GM23338 (cell line): Measurements from ENCODE around the gene ENTHD1. TPM values are rescaled to one million over a fixed set of nuclear protein-coding genes. Genes with fewer than 3 reads are reported as not detected.

ENCODE experiments used
- ATAC-seq: fragments of 200-7000 bp; cut with Tn5 transposase; 3 replicates; pipeline ENCODE4 v1.9.1; 2020
- DNase-seq: peaks from one replicate; pipeline ENCODE4 v3.0.0-alpha.2; 2015; ENCODE audit warnings: low spot score
- H2AFZ ChIP-seq: fragments of 200-600 bp; sonication (generic); 2 replicates; pipeline ENCODE4 v1.8.0; 2016; ENCODE audit warnings: antibody characterized with exemption, mild to moderate bottlenecking, moderate library complexity
- H3F3A ChIP-seq: fragments of 200-600 bp; sonication (generic); replicated peaks from 2 replicates; pipeline ENCODE4 v1.8.0; 2017; ENCODE audit warnings: antibody characterized with exemption, mixed run types, low read depth
- H3K27ac ChIP-seq: fragments of 200-600 bp; sonication (generic); 2 replicates; pipeline ENCODE4 v1.6.1; 2016; ENCODE audit warnings: low read depth
- H3K27me3 ChIP-seq: fragments of 200-600 bp; sonication (generic); 2 replicates; pipeline ENCODE4 v1.8.0; 2016; ENCODE audit warnings: mild to moderate bottlenecking, mixed run types, moderate library complexity; ENCODE audit not compliant: insufficient read depth
- H3K36me3 ChIP-seq: fragments of 200-600 bp; sonication (generic); 2 replicates; pipeline ENCODE4 v1.8.0; 2016; ENCODE audit warnings: mild to moderate bottlenecking; ENCODE audit not compliant: insufficient read depth
- H3K4me1 ChIP-seq: fragments of 200-600 bp; sonication (generic); 2 replicates; pipeline ENCODE4 v1.8.0; 2016; ENCODE audit warnings: mild to moderate bottlenecking, moderate library complexity; ENCODE audit not compliant: insufficient read depth
- H3K4me2 ChIP-seq: fragments of 200-600 bp; sonication (generic); 2 replicates; pipeline ENCODE4 v1.7.1; 2017; ENCODE audit warnings: mixed run types
- H3K4me3 ChIP-seq: fragments of 200-600 bp; sonication (generic); 2 replicates; pipeline ENCODE4 v1.6.1; 2016; ENCODE audit warnings: mixed run types
- H3K79me2 ChIP-seq: fragments of 200-600 bp; sonication (generic); replicated peaks from 2 replicates; pipeline ENCODE4 v1.8.0; 2017; ENCODE audit warnings: mild to moderate bottlenecking; ENCODE audit not compliant: insufficient read depth
- H3K9me2 ChIP-seq: fragments of 200-600 bp; sonication (generic); 2 replicates; pipeline ENCODE4 v1.8.0; 2017; ENCODE audit not compliant: insufficient read depth
- H4K20me1 ChIP-seq: fragments of 200-600 bp; sonication (generic); replicated peaks from 2 replicates; pipeline ENCODE4 v1.8.0; 2017; ENCODE audit warnings: mild to moderate bottlenecking; ENCODE audit not compliant: insufficient read depth
- H3K27ac Mint-ChIP-seq: 2 replicates; pipeline ENCODE4 v1.8.0; 2020; ENCODE audit warnings: inconsistent platforms, mild to moderate bottlenecking, moderate library complexity, mixed read lengths
- H3K27me3 Mint-ChIP-seq: 3 replicates; pipeline ENCODE4 v1.8.0; 2022; ENCODE audit warnings: low read depth, mild to moderate bottlenecking, moderate library complexity, mixed read lengths, inconsistent platforms; ENCODE audit not compliant: insufficient read depth, poor library complexity
- H3K36me3 Mint-ChIP-seq: 3 replicates; pipeline ENCODE4 v1.8.0; 2021; ENCODE audit warnings: low read depth, mild to moderate bottlenecking, inconsistent platforms, moderate library complexity, mixed read lengths
- H3K4me1 Mint-ChIP-seq: 3 replicates; pipeline ENCODE4 v1.8.0; 2020; ENCODE audit warnings: mild to moderate bottlenecking, inconsistent platforms, mixed read lengths
- H3K4me3 Mint-ChIP-seq: 3 replicates; pipeline ENCODE4 v1.8.0; 2021; ENCODE audit warnings: moderate library complexity, mild to moderate bottlenecking, inconsistent platforms, mixed read lengths
- H3K9me3 Mint-ChIP-seq: 3 replicates; pipeline ENCODE4 v1.8.0; 2020; ENCODE audit warnings: moderate library complexity, mild to moderate bottlenecking, inconsistent platforms, mixed read lengths
- CREB1 ChIP-seq: fragments of 250-450 bp; sonication (Bioruptor Pico); IDR thresholded peaks from 2 replicates; pipeline ENCODE4 v1.5.0; 2020; ENCODE audit warnings: low read depth, mild to moderate bottlenecking, moderate library complexity
- EZH2 ChIP-seq: fragments of 200-600 bp; sonication (generic); IDR thresholded peaks from one replicate; pipeline ENCODE4 v1.8.0; 2017; ENCODE audit warnings: antibody characterized with exemption, mild to moderate bottlenecking, low read depth; ENCODE audit not compliant: unreplicated experiment
- JUNB ChIP-seq: IDR thresholded peaks from one replicate; pipeline ENCODE4 v1.6.1; 2016; ENCODE audit warnings: antibody characterized with exemption; ENCODE audit not compliant: unreplicated experiment
- STAT1 ChIP-seq: IDR thresholded peaks from one replicate; pipeline ENCODE4 v1.6.1; 2016; ENCODE audit warnings: antibody characterized with exemption; ENCODE audit not compliant: unreplicated experiment
- ZNF331 ChIP-seq: fragments of 250-450 bp; sonication (Bioruptor Pico); IDR thresholded peaks from 2 replicates; pipeline ENCODE4 v1.5.0; 2020; ENCODE audit warnings: low read depth, mild to moderate bottlenecking, moderate library complexity
- polyA plus RNA-seq: library from polyadenylated mRNA; unstranded; fragments of >200 nt; fragmentation: Nextera tagmentation; extraction: Ambion mirVana; gene quantifications from 2 replicates; pipeline ENCODE4 v1.2.1, GENCODE V29; 2016
- total RNA-seq: library from RNA; depleted of rRNA; stranded (reverse); fragments of >200 nt; shearing (Covaris generic); gene quantifications from 2 replicates; pipeline ENCODE4 v1.2.3, GENCODE V29; 2014
- TF ChIP-seq, protein P1 (sequence below): fragments of 250-450 bp; sonication (Bioruptor Pico); IDR thresholded peaks from 2 replicates; pipeline ENCODE4 v1.5.0; 2020; ENCODE audit warnings: mild to moderate bottlenecking, moderate library complexity
- TF ChIP-seq, protein P2 (sequence below): IDR thresholded peaks from 2 replicates; pipeline ENCODE4 v1.6.1; 2016; ENCODE audit warnings: antibody characterized with exemption

ENTHD1 gene
- total and polyA plus RNA-seq, 2 experiments from 2014 or later, result not detected

DNA sequence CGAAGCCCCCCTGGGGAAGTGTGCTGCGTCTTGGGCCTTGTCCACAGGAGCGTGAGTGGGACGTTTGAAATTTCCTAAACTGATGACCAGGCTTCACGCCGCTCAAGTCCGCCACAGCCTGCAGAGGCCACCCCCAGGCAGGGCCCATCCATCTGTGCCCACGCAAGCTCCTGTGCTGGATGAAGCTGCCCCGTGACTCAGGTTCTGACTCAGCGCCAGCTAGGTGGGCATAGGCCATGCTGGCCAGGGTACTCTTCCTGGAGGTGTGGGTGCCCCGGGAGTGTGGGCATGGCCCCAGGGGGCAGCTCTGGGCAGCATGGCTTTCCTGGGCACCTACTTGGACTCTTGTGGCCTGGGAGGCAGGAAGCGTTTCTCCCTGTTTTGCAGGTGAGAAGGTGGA lies 188.2 kb downstream of the ENTHD1 start:
- H3K4me1 Mint-ChIP-seq, result peaks cover 12% of the 10 kb centered on the region; the same call in 2 of the 3 replicates
- H3K9me3 Mint-ChIP-seq, result no peaks in the 10 kb centered on the region
- no peaks in the 10 kb centered on the region for H3K36me3 Mint-ChIP-seq
- H3K9me2 ChIP-seq, result no peaks in the 10 kb centered on the region
- H3K36me3 ChIP-seq, result no peaks in the 10 kb centered on the region
- DNase-seq, result no peak
- no peaks in the 10 kb centered on the region for H3K4me1 ChIP-seq
- H3K4me3 ChIP-seq, result no peak overlapping the region
- no peaks in the 10 kb centered on the region for H3F3A ChIP-seq
- TF ChIP-seq ZNF331 (CRISPR knock-in tag) (no peak), JUNB (no peak), STAT1 (no peak), EZH2 (no peak), CREB1 (CRISPR knock-in tag) (no peak)
- TF ChIP-seq, protein P1, sequence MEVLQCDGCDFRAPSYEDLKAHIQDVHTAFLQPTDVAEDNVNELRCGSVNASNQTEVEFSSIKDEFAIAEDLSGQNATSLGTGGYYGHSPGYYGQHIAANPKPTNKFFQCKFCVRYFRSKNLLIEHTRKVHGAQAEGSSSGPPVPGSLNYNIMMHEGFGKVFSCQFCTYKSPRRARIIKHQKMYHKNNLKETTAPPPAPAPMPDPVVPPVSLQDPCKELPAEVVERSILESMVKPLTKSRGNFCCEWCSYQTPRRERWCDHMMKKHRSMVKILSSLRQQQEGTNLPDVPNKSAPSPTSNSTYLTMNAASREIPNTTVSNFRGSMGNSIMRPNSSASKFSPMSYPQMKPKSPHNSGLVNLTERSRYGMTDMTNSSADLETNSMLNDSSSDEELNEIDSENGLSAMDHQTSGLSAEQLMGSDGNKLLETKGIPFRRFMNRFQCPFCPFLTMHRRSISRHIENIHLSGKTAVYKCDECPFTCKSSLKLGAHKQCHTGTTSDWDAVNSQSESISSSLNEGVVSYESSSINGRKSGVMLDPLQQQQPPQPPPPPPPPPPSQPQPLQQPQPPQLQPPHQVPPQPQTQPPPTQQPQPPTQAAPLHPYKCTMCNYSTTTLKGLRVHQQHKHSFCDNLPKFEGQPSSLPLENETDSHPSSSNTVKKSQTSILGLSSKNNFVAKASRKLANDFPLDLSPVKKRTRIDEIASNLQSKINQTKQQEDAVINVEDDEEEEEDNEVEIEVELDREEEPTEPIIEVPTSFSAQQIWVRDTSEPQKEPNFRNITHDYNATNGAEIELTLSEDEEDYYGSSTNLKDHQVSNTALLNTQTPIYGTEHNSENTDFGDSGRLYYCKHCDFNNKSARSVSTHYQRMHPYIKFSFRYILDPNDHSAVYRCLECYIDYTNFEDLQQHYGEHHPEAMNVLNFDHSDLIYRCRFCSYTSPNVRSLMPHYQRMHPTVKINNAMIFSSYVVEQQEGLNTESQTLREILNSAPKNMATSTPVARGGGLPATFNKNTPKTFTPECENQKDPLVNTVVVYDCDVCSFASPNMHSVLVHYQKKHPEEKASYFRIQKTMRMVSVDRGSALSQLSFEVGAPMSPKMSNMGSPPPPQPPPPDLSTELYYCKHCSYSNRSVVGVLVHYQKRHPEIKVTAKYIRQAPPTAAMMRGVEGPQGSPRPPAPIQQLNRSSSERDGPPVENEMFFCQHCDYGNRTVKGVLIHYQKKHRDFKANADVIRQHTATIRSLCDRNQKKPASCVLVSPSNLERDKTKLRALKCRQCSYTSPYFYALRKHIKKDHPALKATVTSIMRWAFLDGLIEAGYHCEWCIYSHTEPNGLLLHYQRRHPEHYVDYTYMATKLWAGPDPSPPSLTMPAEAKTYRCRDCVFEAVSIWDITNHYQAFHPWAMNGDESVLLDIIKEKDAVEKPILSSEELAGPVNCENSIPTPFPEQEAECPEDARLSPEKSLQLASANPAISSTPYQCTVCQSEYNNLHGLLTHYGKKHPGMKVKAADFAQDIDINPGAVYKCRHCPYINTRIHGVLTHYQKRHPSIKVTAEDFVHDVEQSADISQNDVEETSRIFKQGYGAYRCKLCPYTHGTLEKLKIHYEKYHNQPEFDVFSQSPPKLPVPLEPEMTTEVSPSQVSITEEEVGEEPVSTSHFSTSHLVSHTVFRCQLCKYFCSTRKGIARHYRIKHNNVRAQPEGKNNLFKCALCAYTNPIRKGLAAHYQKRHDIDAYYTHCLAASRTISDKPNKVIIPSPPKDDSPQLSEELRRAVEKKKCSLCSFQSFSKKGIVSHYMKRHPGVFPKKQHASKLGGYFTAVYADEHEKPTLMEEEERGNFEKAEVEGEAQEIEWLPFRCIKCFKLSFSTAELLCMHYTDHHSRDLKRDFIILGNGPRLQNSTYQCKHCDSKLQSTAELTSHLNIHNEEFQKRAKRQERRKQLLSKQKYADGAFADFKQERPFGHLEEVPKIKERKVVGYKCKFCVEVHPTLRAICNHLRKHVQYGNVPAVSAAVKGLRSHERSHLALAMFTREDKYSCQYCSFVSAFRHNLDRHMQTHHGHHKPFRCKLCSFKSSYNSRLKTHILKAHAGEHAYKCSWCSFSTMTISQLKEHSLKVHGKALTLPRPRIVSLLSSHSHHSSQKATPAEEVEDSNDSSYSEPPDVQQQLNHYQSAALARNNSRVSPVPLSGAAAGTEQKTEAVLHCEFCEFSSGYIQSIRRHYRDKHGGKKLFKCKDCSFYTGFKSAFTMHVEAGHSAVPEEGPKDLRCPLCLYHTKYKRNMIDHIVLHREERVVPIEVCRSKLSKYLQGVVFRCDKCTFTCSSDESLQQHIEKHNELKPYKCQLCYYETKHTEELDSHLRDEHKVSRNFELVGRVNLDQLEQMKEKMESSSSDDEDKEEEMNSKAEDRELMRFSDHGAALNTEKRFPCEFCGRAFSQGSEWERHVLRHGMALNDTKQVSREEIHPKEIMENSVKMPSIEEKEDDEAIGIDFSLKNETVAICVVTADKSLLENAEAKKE (CRISPR knock-in tag), result no peak
- TF ChIP-seq, protein P2, sequence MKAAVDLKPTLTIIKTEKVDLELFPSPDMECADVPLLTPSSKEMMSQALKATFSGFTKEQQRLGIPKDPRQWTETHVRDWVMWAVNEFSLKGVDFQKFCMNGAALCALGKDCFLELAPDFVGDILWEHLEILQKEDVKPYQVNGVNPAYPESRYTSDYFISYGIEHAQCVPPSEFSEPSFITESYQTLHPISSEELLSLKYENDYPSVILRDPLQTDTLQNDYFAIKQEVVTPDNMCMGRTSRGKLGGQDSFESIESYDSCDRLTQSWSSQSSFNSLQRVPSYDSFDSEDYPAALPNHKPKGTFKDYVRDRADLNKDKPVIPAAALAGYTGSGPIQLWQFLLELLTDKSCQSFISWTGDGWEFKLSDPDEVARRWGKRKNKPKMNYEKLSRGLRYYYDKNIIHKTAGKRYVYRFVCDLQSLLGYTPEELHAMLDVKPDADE, result no peak
- H3K27me3 Mint-ChIP-seq, result peaks cover 5% of the 10 kb centered on the region
- H4K20me1 ChIP-seq, result no peaks in the 10 kb centered on the region
- no peak overlapping the region for H2AFZ ChIP-seq
- no peaks in the 10 kb centered on the region for H3K27me3 ChIP-seq
- ATAC-seq, result no peak
- no peaks in the 10 kb centered on the region for H3K79me2 ChIP-seq
- H3K4me2 ChIP-seq, result no peak overlapping the region
- no peak overlapping the region for H3K4me3 Mint-ChIP-seq
- H3K27ac ChIP-seq, result no peak overlapping the region
- no peak overlapping the region; the same call in 1 of the 2 replicates for H3K27ac Mint-ChIP-seq
